ENCODE results near the gene NCKAP5. TPM values are rescaled to one million over a fixed set of nuclear protein-coding genes. Genes with fewer than 3 reads are reported as not detected.
"Not testable (repeated sequence)": the region's sequence is repeated elsewhere in the genome, so short reads cannot be mapped to it uniquely, and the experiment has no call there.

Gene NCKAP5
- total RNA-seq, 1 experiment from 2014 or later: 6.5 TPM

DNA sequence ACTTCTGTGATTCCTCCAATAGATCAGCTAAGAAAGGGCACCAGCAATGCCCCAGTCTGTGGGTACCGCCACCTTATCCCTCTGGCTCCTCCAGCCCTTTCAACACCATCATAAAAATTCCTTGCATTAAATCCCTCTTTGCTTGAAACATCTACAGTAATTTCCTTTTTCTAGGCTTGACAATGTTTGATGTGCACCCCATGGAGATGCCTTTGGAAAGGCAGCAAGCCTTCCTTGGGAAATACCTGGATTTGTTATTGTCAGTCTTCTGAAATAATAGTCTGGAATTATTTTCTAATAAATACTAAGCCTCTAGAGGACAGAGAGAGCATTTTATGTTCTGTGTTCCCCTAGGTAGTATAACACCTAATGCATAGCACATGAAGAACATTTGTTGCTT, 46.1 kb downstream of the NCKAP5 start:
- no peak for DNase-seq (ENCODE audit: low read depth)

- peak; percentile 22 for DNase-seq (ENCODE audit: low read depth)
Observed at GRCh38 chr2:133521146-133521745, 47.0 kb downstream of the NCKAP5 start.

DNA sequence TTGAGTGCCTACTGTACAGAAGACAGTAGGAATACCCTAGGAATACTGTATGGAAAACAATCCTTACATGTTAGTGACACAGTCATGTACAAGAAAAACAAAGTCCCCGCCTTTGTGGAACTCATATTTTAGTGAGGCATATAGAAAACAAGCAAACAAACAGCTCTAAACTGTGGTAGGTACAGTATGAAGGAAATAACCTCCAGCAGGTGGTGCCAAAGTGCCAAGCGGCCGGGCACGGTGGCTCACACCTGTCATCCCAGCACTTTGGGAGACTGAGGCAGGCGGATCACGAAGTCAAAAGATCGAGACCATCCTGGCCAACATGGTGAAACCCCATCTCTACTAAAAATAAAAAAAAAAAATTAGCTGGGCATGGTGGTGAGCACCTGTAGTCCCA, 48.6 kb downstream of the NCKAP5 start:
- not testable (repeated sequence) for DNase-seq (ENCODE audit: low read depth)

DNA sequence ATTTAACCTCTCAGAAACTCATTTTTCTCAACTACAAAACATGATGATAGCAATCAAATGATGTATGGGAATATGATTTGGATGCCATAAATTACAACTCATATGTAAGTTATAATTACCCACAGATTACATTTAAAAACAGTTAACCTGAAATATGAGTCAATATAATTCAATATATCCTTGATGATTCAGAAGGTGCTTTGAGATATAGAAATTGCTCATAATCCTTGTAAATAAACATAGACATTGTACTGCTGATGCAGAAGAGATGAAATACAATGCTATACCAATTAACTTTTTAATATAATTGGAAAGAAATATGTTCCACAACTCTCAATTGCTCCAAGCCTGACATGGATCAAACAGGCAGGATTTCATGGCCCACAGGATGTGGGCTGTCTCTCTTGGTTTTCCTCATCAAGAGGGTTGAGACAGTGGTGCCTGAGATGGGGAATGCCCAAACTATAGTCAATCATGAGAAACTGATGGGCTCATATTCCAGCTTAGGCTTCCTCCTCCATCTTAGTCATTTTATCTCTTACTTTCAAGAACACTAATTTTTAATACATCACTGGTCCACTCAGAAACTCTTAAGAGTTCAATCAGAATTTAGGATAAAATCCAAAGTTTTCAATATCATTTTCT, 49.4 kb downstream of the NCKAP5 start:
- DNase-seq (ENCODE audit: low read depth): peak; percentile 31

DNA sequence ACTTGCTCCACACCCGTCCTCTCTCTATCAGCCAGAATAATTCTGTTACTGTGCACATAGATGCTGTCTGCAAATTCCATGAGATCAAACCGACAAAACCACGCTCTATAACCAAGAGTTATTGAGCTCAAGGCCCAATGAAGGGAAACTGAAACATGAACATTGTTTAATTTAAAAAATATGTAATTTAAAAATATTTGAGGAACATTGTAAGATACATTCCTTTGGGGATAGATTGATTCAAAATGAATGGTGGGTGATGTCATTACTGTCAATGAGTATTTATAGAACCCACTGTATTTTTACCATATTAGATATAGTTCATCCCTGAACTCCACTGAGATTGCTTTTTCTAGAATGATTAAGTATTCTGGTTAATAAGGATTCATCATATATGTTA, 50.4 kb downstream of the NCKAP5 start:
- DNase-seq (ENCODE audit: low read depth): no peak

DNA sequence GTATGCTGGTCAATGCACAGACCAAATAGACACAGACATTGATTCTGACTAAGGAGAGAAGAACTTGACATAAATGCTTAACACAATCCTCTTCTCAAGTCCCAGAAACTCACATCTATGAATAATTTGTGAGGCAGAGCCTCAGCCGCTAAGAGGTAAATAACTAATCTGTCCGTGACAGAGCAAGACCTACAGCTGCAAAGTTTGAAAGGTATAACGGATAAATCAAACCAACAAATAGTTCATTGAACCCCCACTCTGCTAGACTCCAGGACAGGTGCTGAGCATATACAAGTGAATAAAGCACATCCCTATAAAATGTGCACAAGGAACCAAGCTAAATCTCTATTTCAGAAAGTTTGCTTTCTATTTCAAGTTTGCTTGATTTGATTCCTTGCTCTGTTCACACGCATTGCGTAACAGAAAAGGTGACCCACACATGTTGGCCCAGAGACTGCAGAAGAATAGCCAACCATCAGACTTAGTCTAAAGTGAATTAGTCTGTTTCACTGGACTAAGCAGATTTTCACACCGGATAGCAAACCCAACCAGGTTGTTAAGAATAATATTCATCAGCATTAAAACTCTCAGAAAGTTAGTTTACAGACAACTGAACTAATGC, 51.7 kb downstream of the NCKAP5 start:
- no peak for DNase-seq (ENCODE audit: low read depth)

DNA sequence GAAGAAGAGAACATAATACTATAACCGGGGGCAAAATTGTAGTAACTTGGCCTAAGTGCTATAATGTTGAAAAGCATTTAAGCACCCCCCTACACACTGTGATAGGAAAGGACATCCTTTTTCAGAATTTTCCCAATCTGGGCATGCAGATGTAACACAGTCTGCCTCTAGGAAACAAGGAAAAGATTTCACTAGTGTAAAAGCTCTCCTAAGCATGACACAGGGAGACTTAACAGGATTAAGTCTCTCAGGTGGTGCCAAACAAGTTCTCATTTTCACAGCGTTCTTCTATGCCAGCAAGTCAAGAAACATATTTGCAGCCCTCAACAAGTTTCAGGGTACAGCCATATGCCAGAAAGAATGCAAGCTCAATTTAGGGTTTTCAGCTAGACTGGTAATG, 53.0 kb downstream of the NCKAP5 start:
- no peak for DNase-seq (ENCODE audit: low read depth)

DNA sequence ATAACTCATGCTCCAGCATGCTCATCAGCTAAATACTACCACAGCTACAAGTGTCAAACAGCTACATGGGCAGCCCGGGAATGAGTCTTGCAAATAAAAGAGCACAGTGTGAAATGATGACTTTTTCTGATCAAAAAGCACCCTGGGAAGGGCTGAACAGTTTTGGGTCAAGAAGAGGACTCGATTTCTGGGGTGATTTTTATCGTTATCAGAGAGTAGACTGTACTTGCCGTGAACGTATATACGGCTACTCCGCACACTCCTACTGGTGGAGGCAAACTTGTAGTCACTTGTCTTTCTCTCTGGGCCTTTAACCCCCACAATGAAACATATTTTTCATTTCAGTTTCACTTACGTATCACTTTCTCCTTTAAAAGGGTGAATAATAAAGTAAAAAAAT, 54.4 kb downstream of the NCKAP5 start:
- no peak for DNase-seq (ENCODE audit: low read depth)

GRCh38 chr2:133512121-133512520, 56.1 kb downstream of the NCKAP5 start:
- no peak for DNase-seq (ENCODE audit: low read depth)

DNA sequence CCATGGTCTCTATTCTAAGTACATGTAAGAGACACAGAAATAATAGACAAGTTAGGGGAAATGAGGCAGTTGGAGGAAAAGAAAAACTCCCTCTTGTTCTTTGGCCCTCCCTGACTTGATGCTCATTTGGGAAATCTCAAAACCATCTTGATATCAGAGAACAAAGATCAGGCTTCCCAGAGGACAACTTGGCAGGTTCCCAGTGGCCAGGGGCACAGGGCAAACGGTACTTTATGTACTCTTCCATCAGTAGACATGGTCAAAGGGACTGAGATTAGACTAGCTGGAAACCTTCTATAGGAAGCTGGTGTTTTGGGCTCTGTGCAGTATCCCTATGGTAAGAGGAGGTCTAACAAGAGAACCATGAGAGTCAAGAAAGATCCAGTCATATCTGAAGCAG, 56.6 kb downstream of the NCKAP5 start:
- DNase-seq (ENCODE audit: low read depth): no peak

DNA sequence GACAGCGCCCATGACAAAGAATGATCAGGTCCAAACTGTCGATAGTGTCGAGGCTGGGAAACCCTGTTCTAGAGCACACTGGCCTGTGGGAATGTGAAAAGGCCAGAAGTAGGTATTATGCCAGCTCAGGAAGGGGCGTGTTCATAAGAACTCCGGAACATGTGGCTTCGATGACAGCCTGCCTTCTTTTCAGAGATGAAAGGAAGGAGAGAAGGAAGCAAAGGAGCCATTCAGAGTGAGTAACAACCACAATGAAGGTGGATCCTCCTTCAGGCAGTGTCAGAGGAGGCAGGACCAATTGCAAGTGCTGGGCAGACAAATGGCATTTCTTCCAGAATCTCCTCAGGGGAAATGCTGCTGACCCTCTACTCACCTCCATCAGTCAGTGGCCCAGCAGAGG, 58.5 kb downstream of the NCKAP5 start:
- peak; percentile 50 for DNase-seq (ENCODE audit: low read depth)

GRCh38 chr2:133508546-133509165, 59.6 kb downstream of the NCKAP5 start:
- DNase-seq (ENCODE audit: low read depth): no peak

DNA sequence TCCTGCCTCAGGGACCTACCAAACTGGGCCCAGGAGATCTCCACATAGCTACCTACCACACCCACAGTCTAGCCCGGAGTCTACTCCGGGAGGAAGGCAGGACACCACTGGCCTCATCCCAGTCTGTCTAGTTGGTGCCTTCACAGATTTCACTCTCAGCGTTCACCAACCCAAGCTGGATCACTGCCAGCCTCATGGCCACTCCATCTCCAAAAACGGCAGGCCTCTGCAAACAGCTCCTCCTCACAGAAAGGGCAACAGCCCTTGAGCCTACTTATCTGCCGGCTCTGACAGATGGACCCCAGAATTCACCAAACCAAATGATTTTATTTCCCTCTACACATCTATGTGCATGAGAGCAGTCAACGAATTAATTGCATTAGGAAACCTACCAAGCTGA, 61.3 kb downstream of the NCKAP5 start:
- no peak for DNase-seq (ENCODE audit: low read depth)

DNA sequence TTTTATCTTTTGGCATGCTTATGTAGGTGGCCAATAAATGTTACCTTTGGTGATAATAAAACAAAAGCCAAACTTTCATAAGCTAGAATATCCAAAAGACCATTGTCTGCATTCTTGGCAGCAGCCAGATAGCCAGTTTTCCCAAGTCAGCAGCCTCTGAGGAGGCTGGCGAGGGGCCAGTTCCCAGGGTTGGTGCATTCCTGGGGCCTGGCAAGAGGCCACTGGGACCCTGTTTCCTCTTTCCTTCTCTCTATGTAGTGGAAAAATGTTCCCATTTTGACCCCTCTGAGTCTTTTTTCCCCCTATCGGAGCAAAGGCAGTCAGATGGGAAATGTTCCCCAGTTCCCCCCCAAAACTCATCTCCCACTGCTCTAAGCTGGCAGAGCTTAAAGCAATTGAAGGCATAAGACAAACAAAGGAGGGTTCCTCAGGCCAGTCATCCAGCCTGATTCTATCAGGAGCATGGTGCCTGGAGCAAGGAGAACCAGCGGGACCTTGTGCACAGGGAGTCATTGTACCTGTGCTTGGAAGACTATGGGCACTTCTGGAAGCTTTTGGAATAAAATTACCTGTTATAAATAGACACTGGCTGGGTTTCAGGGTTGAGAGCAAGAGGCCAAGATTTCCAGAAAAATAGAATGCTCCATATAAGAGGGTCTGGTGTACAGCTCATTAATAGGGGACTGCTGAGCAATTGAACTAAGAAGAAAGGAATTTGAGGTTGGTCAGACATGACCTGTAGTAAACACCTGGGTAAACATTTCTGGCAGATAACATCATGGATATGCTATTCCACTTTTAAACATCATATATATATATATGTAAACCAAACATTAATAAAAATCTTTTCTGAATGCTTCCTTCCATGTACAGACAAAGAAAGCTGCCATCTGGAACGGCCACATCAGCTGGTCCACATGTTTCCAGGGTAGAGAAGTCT, 63.4 kb downstream of the NCKAP5 start:
- peak; percentile 84 for DNase-seq (ENCODE audit: low read depth)

- no peak for DNase-seq (ENCODE audit: low read depth)
Observed at GRCh38 chr2:133503927-133504326, 64.3 kb downstream of the NCKAP5 start.

DNA sequence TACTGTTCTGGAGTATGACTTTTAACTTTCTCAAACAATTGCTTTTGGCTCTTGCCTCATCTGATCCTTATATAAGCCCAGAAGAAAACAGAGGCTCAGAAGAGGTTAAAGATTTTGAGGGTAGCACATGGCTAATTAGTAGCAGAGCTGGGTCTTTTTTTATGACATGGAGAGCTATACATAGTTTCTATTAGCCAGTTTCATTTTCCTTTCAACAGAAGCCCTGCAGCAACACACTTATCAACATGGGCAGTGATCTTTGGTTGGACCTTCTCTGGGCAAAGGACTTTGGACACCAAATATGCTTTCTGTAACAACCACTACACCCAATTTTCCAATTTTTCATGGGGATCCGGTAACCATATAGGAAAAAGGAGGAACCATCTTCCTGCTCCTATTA, 64.9 kb downstream of the NCKAP5 start:
- DNase-seq (ENCODE audit: low read depth): no peak

GRCh38 chr2:133502678-133503077, 65.6 kb downstream of the NCKAP5 start:
- no peak for DNase-seq (ENCODE audit: low read depth)

GRCh38 chr2:133500917-133501316, 67.3 kb downstream of the NCKAP5 start:
- DNase-seq (ENCODE audit: low read depth): peak; percentile 58

DNA sequence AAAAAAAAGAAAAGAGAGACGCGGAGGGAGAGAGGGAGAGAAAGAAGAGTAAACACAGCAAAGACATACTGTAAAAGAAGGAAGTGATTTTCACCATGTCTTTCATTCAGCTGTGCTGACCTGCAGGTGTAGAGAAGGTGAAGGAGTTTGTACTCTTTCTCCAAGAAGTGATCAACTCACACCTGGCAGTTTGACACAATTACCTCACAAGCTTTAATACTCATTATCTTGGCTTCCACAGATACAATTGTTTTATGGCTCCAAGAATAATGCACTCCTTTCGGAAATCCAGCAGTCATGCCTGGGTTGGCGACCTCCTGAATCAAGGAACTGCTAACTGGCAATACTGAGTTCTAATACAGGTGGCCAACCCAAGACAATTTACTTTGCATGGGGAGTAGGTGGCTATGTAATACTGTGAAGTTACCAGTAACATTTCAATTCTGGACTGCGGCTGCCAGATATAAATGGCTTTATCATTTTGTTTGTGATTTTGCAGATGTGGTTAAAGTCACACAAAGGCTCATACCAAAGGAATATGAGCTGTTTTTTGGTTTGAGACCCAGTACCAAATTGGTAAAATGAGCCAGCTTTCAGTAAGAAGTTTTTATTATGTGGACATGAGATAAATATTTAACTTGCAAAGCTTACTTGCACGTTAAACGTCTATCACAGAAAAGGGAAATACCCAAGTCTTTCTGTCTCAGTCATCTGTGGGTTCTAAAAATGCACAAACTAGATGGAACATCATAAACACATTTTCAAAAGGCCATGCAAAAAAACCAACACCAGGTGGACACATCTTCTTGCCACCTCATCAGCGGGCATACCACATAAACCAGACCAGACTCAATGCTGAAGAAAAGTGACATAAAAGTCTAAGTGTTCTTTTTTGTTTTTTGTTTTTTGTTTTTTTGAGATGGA, 69.3 kb downstream of the NCKAP5 start:
- peak; percentile 69 for DNase-seq (ENCODE audit: low read depth)

DNA sequence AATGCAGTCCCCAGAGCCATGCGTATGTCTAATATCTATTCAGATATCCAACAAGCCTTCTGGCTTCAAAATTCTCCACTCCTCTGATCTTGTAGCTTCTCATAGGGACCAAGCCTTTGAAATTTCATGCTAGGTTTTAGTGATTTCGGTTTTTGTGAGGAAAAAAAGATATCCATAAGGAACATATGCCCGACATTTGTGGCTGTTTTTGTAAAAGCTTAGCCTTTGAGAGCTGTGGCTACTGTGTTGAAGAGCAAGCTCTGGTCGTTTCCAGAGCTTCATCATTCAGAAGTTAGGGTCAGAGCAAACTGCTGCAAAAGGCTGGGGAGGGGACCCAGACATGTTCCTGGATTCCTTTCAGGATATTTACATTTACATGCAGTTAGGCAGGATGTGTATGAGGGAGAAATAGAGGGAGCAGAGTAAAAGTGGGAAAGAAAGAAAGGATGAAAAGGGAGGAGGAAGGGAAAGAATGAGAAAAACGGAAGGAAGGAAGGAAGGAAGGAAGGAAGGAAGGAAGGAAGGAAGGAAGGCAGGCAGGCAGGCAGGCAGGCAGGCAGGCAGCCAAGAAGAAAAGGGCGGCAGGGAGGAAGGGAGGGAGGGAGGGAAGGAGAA, 70.2 kb downstream of the NCKAP5 start:
- no peak for DNase-seq (ENCODE audit: low read depth)

Measured in M059J (cell line).